Neural progenitor cell (in vitro differentiated cells): ENCODE results near the gene NTHL1.

Source experiments
- EZH2 ChIP-seq: fragments of 200-600 bp; sonication (generic); IDR thresholded peaks from 2 replicates; pipeline ENCODE4 v1.6.1; 2017; ENCODE audit warnings: antibody characterized with exemption, mild to moderate bottlenecking, moderate library complexity
- EZH2phosphoT487 ChIP-seq: fragments of 200-600 bp; sonication (generic); IDR thresholded peaks from 2 replicates; pipeline ENCODE4 v1.6.1; 2017; ENCODE audit warnings: antibody characterized with exemption
- TF ChIP-seq, protein P1 (sequence below): fragments of 200-600 bp; sonication (generic); IDR thresholded peaks from 2 replicates; pipeline ENCODE4 v1.5.1; 2017; ENCODE audit warnings: antibody characterized with exemption, mild to moderate bottlenecking

DNA sequence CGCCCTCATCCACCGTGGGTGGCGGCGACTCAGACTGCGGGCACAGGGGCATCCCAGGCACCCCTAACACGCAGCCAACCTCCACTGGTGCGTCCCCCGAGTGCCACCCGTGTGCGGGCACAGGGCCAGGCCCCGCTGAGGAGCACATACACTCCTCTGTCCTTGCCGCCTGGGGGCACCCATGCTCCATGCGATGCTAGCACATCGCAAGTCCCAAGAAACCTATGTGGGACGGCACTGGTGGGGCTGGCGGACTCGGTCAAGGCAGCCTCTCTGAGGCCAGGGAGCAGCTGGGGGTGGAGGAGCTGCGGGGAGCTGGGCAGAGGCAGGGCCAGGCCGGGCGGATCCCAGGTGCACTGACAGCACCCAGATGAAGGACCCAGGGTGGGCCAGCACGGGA lies 42.0 kb downstream of the NTHL1 start:
- TF ChIP-seq, protein P1, sequence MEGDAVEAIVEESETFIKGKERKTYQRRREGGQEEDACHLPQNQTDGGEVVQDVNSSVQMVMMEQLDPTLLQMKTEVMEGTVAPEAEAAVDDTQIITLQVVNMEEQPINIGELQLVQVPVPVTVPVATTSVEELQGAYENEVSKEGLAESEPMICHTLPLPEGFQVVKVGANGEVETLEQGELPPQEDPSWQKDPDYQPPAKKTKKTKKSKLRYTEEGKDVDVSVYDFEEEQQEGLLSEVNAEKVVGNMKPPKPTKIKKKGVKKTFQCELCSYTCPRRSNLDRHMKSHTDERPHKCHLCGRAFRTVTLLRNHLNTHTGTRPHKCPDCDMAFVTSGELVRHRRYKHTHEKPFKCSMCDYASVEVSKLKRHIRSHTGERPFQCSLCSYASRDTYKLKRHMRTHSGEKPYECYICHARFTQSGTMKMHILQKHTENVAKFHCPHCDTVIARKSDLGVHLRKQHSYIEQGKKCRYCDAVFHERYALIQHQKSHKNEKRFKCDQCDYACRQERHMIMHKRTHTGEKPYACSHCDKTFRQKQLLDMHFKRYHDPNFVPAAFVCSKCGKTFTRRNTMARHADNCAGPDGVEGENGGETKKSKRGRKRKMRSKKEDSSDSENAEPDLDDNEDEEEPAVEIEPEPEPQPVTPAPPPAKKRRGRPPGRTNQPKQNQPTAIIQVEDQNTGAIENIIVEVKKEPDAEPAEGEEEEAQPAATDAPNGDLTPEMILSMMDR: no peak
- TF ChIP-seq EZH2: no peak
- TF ChIP-seq EZH2phosphoT487: no peak
